ENCODE results near the gene DYNC2LI1.

DNA sequence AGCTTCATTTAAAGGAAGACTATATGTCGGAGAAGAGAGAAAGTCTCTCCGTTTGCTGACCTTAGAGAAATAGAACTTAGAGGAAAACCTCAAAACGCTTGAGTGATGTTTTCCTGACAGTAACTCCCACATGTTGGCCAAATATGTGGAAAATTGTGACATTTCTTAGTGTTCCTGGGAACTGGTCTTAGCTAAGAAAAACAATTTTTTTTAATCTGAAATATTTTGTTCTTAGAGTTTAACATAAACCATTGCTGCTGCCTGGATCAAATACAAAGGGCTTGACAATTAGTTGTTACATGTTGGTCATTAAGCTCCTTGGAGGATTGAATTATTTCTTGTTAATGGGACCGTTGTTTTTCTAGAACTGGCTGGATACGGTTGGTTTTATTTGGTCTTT lies 16.3 kb downstream of the DYNC2LI1 start:
- TF ChIP-seq, protein P1, sequence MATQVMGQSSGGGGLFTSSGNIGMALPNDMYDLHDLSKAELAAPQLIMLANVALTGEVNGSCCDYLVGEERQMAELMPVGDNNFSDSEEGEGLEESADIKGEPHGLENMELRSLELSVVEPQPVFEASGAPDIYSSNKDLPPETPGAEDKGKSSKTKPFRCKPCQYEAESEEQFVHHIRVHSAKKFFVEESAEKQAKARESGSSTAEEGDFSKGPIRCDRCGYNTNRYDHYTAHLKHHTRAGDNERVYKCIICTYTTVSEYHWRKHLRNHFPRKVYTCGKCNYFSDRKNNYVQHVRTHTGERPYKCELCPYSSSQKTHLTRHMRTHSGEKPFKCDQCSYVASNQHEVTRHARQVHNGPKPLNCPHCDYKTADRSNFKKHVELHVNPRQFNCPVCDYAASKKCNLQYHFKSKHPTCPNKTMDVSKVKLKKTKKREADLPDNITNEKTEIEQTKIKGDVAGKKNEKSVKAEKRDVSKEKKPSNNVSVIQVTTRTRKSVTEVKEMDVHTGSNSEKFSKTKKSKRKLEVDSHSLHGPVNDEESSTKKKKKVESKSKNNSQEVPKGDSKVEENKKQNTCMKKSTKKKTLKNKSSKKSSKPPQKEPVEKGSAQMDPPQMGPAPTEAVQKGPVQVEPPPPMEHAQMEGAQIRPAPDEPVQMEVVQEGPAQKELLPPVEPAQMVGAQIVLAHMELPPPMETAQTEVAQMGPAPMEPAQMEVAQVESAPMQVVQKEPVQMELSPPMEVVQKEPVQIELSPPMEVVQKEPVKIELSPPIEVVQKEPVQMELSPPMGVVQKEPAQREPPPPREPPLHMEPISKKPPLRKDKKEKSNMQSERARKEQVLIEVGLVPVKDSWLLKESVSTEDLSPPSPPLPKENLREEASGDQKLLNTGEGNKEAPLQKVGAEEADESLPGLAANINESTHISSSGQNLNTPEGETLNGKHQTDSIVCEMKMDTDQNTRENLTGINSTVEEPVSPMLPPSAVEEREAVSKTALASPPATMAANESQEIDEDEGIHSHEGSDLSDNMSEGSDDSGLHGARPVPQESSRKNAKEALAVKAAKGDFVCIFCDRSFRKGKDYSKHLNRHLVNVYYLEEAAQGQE (tag by site-specific recombination; IDR thresholded peaks at IDR 0.05), result no peak
- TF ChIP-seq, protein P2, sequence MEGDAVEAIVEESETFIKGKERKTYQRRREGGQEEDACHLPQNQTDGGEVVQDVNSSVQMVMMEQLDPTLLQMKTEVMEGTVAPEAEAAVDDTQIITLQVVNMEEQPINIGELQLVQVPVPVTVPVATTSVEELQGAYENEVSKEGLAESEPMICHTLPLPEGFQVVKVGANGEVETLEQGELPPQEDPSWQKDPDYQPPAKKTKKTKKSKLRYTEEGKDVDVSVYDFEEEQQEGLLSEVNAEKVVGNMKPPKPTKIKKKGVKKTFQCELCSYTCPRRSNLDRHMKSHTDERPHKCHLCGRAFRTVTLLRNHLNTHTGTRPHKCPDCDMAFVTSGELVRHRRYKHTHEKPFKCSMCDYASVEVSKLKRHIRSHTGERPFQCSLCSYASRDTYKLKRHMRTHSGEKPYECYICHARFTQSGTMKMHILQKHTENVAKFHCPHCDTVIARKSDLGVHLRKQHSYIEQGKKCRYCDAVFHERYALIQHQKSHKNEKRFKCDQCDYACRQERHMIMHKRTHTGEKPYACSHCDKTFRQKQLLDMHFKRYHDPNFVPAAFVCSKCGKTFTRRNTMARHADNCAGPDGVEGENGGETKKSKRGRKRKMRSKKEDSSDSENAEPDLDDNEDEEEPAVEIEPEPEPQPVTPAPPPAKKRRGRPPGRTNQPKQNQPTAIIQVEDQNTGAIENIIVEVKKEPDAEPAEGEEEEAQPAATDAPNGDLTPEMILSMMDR (tag by site-specific recombination; IDR thresholded peaks at IDR 0.05), result no peak
- no peak for TF ChIP-seq FEZF1 (tag by site-specific recombination; IDR thresholded peaks at IDR 0.05)
- TF ChIP-seq MYNN (tag by site-specific recombination; IDR thresholded peaks at IDR 0.05; ENCODE audit: borderline replicate concordance), result no peak
- TF ChIP-seq, protein P3, sequence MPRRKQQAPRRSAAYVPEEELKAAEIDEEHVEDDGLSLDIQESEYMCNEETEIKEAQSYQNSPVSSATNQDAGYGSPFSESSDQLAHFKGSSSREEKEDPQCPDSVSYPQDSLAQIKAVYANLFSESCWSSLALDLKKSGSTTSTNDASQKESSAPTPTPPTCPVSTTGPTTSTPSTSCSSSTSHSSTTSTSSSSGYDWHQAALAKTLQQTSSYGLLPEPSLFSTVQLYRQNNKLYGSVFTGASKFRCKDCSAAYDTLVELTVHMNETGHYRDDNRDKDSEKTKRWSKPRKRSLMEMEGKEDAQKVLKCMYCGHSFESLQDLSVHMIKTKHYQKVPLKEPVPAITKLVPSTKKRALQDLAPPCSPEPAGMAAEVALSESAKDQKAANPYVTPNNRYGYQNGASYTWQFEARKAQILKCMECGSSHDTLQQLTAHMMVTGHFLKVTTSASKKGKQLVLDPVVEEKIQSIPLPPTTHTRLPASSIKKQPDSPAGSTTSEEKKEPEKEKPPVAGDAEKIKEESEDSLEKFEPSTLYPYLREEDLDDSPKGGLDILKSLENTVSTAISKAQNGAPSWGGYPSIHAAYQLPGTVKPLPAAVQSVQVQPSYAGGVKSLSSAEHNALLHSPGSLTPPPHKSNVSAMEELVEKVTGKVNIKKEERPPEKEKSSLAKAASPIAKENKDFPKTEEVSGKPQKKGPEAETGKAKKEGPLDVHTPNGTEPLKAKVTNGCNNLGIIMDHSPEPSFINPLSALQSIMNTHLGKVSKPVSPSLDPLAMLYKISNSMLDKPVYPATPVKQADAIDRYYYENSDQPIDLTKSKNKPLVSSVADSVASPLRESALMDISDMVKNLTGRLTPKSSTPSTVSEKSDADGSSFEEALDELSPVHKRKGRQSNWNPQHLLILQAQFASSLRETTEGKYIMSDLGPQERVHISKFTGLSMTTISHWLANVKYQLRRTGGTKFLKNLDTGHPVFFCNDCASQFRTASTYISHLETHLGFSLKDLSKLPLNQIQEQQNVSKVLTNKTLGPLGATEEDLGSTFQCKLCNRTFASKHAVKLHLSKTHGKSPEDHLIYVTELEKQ (tag by site-specific recombination; IDR thresholded peaks at IDR 0.05; ENCODE audit: borderline replicate concordance), result no peak
- no peak for TF ChIP-seq SP7 (tag by site-specific recombination; IDR thresholded peaks at IDR 0.05)
- TF ChIP-seq ZNF626 (tag by site-specific recombination; IDR thresholded peaks at IDR 0.05), result no peak
- no peak for TF ChIP-seq ZNF621 (tag by site-specific recombination; IDR thresholded peaks at IDR 0.05)
- TF ChIP-seq ZNF391 (tag by site-specific recombination; IDR thresholded peaks at IDR 0.05; ENCODE audit: borderline replicate concordance, low read depth), result no peak
- no peak for TF ChIP-seq SP2 (tag by site-specific recombination; IDR thresholded peaks at IDR 0.05)
- no peak for TF ChIP-seq ZNF549 (tag by site-specific recombination; IDR thresholded peaks at IDR 0.05)
- TF ChIP-seq ZNF174 (tag by site-specific recombination; IDR thresholded peaks at IDR 0.05), result no peak

Measured in HEK293 (cell line).